Cerebellar nuclear complex (tissue), 1 donor: ENCODE measurements around the gene ALX4.

Experiments
- DNase-seq, 2 experiments: peaks; one replicate each; lab custom pipeline; 2025; lab: John Stamatoyannopoulos, UW

The ALX4 gene

GRCh38 chr11:44335052-44335760, 25.3 kb upstream of the ALX4 start:
- no peak for DNase-seq

- no peak for DNase-seq
Measured at GRCh38 chr11:44334356-44335004, 24.5 kb upstream of the ALX4 start.

GRCh38 chr11:44333271-44334218, 23.6 kb upstream of the ALX4 start:
- no peak for DNase-seq

DNA sequence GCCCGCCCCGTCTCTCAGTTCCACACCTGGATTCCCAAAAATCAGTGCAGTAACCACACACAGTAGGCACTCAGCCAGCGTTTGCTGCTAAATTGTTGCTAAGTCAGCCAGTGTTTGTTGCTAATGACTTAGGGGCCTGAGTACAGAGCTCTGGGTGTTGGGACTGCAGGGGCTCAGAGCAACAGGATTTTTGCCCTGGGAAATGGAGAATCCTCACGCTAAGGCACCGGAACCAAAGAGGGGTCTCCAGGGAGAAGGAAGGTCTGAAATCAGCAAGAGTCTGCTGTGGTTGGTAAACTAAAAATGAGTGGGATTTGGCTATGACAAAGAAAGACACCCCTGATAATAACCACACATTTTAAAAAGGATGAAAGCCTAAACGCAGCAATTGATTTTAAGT, 22.7 kb upstream of the ALX4 start:
- no peak for DNase-seq

- no peak for DNase-seq
Measured at GRCh38 chr11:44329472-44330230, 19.7 kb upstream of the ALX4 start.

GRCh38 chr11:44328138-44328660, 18.3 kb upstream of the ALX4 start:
- DNase-seq: no peak

DNA sequence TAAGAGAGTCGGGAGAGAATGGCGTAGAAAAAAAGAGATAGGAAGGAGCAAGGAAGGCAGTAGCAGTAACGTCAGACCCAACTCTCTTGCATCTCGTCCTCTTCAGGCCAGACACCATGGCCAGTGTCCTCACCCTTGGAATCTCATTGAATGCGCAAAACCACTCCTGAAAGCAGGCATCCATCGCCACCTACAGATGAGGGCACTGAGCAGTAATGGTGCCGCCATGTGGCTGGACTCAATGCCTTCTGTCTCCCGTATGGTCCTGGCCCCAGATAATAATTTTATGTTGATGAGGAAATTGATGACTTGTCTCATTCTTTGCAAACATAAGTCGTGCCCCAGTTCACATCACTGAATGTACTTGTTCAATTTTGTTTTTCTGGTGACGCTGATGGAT, 17.8 kb upstream of the ALX4 start:
- DNase-seq: no peak

- no peak for DNase-seq
Measured at GRCh38 chr11:44326615-44327475, 16.9 kb upstream of the ALX4 start.

- DNase-seq: no peak
Measured at GRCh38 chr11:44325698-44326097, 15.8 kb upstream of the ALX4 start.

DNA sequence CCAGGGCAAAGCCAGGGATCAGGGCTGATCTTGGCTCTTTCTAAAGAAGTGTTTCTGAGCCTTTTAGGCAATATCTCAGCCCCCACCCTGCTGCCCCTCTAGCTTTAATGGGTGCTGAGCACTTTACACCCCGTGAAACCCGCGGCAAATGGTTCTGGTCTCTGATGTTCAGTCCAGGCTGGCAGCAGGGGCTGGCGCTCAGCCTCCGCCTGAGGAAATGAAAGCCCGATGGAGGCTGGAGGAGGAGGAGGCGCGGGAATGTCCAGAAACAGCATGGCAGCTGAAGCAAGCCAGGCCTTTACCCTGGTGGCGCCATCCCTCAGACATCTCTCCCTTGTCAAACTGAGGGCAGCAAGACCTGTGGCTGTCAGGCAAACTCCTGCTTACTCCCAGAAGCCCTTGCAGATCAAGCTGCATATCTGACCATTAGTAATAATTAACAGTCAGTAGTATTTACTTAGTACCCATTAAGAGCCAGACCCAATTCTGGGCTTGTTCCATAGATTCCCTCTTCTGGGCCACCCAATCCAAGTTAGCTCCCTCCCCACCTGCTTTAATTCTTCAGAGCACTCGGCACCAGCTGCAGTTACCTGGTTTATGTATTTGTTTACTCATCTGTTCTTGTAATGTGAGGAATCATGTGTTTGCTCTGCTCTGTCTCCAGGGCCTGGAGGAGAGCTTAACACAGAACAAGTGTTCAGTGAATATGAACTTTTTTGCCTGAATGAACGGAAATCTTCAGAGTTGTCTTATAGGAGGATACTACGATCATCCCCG, 15.0 kb upstream of the ALX4 start:
- no peak for DNase-seq

DNA sequence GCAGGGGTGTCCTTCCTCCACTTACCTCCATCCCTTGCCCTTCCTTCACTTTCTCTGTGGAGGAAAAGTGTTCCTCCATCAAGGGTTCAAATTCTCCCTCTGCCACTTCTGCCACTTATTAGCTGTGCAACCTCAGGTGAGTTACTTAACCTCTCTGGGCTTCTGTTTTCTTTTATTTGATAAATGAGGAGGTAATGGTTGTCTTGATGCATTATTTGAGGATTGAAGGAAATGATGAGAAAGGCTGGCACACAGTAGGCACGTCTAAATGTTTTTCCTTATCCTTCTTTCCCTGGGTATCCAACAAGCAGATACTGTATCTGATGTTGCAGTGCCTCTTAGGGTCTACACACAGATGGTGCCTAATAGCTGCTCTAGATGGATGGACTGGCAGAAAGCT, 14.3 kb upstream of the ALX4 start:
- DNase-seq: no peak

DNA sequence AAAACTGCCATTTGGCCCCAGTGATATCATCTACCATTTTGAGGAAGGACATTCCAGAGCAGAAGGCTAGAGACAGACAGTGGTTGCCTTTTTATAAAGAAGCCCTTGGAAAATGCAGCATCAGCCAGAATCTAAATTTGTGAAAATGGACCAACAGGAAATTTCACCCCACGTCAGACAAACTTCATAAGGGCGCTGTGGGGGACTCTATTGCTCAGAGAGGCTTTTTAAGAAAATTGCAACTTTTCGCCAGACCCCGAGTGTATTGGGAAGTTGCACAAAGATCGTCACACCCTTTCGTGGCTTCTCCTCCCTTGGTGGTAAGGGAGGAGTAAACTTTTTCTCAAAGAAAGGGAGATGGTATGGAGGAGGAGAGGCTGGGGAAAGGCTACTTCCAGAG, 12.3 kb upstream of the ALX4 start:
- no peak for DNase-seq

DNA sequence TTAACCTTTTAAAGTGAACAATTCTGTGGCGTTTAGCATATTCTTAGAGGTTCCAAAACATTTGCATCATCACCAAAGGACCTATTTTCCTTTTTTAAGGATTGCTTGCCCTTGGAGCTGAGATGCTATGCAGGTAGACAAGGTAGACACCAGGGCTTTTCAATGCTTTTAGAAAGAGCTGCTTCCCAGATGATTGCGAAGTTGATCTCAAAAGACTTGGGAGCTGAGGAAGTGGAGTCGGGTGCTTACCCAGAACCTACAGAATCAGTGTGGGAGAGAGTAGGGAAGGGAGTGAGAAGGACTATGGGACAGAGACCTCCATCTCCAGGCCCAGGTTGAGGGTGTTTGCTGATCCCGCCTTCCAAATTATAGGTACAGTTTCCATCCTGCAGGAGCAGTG, 11.1 kb upstream of the ALX4 start:
- DNase-seq: no peak

DNA sequence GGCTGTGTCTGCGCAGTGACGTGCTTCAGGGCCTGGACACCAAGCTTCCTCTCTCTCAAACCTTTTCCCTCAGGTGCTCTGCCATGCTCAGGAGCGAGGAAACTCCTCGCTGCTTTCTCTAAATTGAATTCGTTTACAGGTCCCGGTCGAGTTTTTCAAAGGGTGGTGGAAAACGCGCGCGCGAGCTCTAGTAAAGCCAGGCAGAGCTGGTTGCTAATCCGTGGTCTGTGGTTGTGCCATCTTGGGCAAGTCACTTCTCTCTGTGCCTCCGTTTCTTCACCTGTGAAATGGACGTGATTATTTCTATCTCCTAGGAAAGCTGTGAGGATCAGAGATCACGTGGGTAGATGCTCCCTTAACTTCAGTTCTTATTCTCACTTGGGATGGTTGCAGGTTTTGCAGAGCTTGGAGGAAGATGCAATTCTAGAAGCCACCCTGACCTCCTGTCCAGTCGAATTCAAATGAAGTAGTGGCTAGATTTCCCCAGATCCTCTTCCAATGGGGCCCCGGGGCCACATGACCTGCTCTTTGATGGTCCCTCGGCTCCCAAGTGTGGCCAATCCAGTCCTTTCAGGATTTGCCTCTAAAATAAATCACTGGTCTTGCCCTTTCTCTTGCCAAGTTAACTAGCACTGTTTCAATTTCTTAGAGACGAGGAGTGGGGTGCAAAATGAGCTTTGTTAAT, 10.5 kb upstream of the ALX4 start:
- DNase-seq: no peak

GRCh38 chr11:44319552-44320288, 9.8 kb upstream of the ALX4 start:
- no peak for DNase-seq

- DNase-seq: no peak
Measured at GRCh38 chr11:44319170-44319551, 9.2 kb upstream of the ALX4 start.

- DNase-seq: no peak
Measured at GRCh38 chr11:44318369-44318768, 8.4 kb upstream of the ALX4 start.

DNA sequence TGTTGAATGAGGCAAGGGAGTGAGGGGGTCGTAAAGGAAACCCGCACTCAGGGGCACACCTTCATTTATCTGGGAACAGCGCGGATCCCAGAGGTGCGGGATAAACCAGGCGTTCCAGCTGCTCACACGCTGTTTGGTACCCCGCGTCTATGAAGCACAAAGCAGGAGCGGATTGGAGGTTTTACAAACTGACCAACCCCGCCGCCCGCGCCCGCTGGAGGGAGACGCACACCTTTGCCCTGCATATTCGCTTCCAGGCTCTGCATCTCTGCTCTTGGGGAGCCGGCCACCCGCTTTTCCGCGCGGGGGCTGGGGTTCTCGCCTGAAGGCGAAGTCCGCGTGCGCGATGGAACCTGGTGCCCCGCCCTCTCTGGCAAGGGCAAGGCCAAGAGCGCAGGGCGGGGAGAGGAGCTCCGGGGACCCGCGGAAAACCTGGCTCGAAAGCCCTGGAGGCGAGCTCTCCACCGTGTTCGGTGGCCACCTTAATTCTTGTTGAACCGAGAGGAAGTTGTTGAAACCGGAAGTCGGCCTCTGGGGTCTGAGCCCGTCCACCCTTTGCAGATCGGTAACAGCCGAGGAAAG, 6.8 kb upstream of the ALX4 start:
- DNase-seq: no peak
